Measurements from ENCODE around the gene SLIT3.

The SLIT3 gene

DNA sequence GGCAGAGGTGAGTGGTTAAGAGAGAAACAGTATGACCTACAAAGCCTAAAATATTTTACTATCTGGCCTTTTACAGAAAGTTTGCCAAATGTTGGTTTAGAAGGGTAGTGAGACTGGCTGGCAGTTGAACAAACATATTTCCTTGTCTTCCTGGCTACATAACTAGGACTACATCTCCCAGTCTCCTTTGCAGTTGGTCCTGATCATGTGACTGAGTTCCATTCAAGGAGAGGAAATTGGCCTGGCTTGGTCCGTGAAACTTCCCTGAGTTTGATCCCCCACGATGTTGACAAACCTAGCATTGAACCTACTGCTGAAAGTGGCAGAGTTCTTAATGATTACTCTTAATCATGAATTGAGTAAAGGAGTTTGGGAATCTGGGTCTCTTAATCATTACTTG lies 280.8 kb downstream of the SLIT3 start:
- no peak for DNase-seq

DNA sequence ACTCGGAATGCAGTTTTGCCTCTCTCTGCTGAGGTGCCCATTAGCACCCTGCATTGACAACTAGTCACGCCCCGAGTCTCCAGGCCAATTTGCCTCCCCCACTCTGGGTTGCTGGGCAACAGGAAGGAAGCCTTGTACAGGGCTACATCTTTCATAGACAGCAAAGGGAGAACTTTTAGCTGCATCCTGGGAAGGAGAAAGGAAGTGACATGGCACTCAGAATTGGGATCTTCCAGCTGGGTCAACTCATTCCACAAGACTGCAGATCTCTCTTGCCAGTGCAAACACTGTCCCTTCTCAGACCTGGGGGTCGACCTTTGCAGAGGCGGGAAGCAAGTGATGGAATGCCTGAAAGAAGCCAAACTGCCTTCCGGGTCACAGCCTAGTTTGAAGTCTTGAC lies 282.0 kb downstream of the SLIT3 start:
- DNase-seq: no peak

GRCh38 chr5:169015991-169016390 lies 284.9 kb downstream of the SLIT3 start:
- DNase-seq: no peak

- DNase-seq: no peak
These were observed 287.1 kb downstream of the SLIT3 start for GRCh38 chr5:169013846-169014245.

- DNase-seq: no peak
These were observed 287.7 kb downstream of the SLIT3 start for GRCh38 chr5:169013208-169013728.

- no peak for DNase-seq
These were observed 288.5 kb downstream of the SLIT3 start for GRCh38 chr5:169012450-169012849.

DNA sequence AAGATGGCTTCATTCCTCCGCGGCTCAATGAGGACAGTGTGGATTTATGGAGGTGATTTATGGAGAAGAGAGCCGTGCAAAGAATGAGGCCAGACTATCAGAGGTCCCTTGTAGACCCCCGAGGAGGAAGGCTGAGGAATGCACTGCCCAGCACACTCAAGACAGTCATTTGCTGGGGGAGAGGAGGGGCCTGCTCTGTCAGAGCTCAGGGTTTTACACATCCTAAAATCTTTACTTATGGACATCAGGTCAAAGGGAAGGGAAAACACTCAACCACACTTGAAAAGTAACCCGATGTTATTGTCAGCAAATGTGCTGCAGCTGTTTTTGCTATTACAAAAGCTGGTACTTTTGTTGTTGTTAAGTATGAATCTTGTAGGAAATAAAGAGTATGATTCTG lies 289.5 kb downstream of the SLIT3 start:
- no peak for DNase-seq

GRCh38 chr5:169011009-169011408 lies 289.9 kb downstream of the SLIT3 start:
- DNase-seq: no peak

DNA sequence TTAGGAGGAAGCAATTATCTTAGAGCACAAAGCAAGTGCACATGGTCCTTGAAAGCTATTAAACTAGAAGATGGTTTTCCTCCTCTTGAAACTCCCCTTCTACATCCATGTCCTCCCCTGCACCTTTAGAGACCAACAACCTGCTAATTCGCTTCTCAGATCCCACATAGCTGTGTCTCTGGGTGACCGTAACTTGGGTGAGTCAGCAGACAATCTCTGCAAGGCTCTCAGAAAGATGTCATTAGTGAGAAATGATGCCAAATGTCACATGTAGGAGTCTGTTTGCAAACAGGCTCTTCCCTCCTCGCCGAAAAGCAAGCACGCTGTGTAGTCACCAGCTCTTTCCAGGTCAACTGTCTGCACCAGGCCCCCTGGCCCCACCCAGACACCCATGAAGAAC lies 291.8 kb downstream of the SLIT3 start:
- DNase-seq: no peak

DNA sequence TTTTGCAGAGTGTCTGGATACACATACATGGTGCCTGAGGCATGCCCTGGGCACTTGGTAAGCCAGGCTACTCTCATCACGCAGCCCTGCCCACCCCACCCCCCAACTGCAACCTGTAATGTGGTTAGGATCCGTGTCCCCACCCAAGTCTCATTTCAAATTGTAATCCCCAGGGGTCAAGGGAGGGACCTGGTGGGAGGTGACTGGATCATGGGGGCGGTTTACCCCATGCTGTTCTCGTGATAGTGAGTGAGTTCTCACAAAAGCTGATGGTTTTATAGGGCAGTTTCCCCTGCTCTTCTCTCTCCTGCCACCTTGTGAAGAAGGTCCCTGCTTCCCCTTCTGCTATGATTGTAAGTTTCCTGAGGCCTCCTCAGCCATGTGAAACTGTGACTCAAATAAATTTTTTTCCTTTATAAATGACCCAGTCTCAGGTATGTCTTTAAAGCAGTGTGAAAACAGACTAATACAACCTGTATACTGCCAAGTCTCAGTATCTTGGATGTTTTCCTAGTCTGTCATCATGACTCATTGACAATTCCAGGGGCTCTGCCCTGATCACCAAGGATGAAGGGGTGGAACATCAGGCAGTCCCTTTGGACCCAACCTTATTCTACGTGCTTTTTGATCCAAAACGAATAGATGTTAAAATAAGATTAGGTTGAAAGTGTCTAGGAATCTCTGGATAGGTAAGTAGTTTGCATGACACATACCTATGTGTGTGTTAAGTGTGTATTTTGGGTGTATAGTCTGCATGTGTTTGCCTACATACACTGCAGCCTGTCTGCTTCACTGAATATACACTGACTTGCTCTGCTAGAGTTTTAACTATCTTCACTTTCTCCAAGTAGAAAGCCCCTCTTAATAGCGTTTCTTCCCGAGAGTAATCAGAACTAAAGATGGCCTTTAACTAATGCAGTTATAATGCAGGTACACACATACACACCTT lies 293.8 kb downstream of the SLIT3 start:
- DNase-seq: no peak

- DNase-seq: no peak
These were observed 296.4 kb downstream of the SLIT3 start for GRCh38 chr5:169004551-169004950.

GRCh38 chr5:169003721-169004541 lies 297.0 kb downstream of the SLIT3 start:
- no peak for DNase-seq

DNA sequence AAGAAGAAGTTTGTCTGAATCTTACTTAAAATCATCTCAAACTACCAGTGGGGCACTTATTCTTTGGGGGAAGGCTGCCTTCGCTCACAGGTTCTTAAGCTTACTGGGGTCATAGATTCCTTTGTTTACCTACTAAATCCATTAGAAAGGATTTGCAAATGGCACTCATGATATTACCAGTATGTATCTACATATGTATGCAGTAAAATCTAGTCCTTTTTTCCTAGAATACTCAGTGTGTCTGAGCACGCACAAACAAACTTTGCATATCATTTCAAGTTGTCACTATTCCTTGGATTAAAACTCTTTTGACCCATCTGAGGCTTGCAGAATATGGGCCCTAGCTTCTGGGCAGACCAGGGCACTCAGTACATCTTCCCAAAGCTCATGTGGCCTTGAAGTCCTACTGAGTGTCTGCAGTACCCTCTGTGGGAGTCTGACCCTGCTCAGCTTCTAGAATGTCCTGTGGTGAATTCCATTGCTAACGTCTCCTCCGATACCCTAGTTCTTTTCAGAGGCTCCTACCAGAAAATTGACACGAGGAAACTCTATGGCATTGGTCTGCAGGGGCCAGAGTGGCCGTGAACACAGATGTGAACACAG lies 297.9 kb downstream of the SLIT3 start:
- DNase-seq: no peak

- DNase-seq: no peak
These were observed 299.5 kb downstream of the SLIT3 start for GRCh38 chr5:169001394-169001793.

DNA sequence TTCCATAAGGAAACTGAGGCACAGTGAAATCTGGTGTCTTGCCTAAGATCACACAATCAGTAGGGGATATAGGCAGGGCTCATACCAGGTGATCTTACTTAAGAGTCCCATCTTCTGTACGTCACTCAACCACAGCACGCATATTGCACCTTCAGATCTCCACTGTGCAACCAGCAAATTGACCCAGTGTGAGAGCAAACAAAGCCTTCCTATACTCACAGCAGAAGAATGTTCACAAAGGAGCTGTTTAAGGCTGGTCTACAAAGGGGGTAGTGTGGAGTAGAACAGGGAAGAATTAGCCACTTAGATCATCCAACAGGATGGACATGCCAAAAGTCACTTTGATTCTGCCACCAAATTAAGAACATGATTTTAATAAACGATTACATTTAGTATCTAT lies 305.9 kb downstream of the SLIT3 start:
- DNase-seq: no peak

GRCh38 chr5:168992687-168993086 lies 308.3 kb downstream of the SLIT3 start:
- no peak for DNase-seq

DNA sequence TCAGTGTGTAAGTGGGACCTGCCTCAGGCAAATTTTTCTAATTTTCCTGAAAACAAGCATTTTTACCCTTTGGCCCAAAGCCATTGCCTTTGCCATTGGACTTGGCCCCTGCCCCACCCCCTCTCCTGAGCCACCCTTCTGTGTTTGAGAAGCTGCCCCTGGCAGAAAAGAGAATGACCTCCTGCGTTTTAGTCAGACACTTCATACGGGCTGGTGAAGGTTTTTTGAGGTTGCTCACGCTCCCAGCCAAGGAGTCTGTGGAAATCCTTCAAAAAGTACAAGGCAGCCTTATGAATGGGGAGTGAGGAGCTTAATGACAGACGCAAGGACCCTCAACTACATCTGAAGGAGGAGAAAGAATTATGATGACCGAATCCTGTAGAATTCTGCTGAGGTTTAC lies 308.9 kb downstream of the SLIT3 start:
- DNase-seq: no peak

- no peak for DNase-seq
These were observed 309.6 kb downstream of the SLIT3 start for GRCh38 chr5:168991311-168991710.

DNA sequence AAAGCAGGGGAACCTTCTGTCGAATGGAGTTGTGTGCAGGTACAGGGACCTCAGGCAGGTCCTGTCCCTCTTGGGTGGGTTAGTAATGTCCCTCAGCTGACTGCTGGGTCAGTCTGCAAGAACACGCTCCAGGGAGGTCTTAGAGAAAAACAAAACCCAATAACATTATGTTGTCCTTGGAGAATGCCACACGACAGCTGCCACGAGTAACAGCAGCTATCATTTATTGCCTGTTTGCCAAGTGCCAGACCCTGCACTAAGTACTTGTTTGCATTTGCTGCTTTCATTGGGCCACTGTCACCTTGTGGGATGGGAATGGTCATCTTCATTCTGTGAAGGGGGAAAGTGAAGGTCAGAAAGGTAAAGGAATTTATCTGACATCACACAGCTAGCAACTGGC lies 310.3 kb downstream of the SLIT3 start:
- DNase-seq: no peak

GRCh38 chr5:168989731-168990505 lies 311.0 kb downstream of the SLIT3 start:
- DNase-seq: no peak

DNA sequence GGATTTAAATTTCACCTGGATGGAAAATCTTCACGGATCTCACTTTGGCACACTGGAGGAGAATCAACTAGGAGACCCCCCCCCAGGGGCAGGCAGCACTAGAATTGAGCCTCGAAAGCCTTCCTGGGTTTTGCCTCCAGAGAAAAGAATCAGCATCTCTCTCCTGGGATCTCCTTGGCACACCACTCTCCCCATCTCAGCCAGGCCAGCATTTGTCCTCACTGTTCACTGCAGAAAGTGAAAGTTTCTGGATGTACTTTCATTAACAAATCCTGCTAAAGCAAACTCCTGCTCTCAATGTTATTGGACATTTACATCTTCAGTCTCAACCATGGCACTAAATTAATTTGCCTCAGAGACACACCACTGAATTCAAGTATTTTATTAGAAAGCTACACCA lies 312.2 kb downstream of the SLIT3 start:
- DNase-seq: no peak

DNA sequence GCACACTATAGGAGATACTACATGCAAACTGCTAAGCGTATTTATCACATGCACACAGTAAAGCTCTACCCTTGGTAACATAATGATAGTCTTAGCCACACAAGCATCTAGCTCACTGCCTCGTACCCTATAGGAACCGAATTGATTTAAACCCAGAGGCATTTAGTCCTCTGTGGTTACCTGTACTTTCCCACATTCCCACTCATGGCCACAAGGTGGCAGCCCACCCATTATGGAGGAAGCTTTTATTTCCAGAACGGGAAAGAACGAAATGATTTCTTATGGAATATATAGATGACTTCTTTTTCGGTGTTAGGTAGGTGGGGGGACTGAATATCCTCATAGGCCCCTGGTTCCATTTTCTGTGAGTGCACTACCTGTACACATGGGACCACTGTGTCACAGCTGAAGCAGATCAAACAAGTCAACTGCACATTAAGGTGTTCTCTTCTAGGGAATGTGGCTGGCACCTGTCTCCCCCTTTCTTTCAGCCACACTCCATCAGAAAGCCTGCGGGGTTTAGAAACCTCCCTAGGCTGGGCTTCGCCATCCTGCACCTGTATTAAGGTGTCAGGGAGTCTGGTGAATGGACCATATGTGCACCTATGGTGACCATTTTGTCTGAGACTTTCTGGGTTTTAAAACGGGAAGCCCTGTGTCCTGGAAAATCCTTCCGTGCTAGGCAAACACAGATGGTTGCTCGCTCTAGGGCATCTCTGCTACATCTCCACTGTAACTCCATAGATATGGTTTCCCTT lies 313.2 kb downstream of the SLIT3 start:
- DNase-seq: peak in 1 of 2 donors; percentile 45

All from CD4-positive, alpha-beta T cell treated with Interleukin-1 beta for 1 hour (primary cell).